Neural progenitor cell (in vitro differentiated cells): ENCODE data around the gene KCNK1. TPM values are rescaled to one million over a fixed set of nuclear protein-coding genes. Genes with fewer than 3 reads are reported as not detected.

ENCODE experiments used
- DNase-seq: peaks from one replicate; pipeline ENCODE4 v3.0.0-alpha.2; 2016; ENCODE audit warnings: low spot score
- H2AFZ ChIP-seq: fragments of 200-600 bp; sonication (generic); replicated peaks from 2 replicates; pipeline ENCODE4 v1.6.1; 2016; ENCODE audit warnings: antibody characterized with exemption
- H3F3A ChIP-seq: fragments of 200-600 bp; sonication (generic); 2 replicates; pipeline ENCODE4 v1.6.1; 2016; ENCODE audit warnings: antibody characterized with exemption, low read depth
- H3K27ac ChIP-seq: fragments of 200-600 bp; sonication (generic); 2 replicates; pipeline ENCODE4 v1.5.1; 2016; ENCODE audit warnings: mild to moderate bottlenecking
- H3K27me3 ChIP-seq: fragments of 200-600 bp; sonication (generic); 2 replicates; pipeline ENCODE4 v1.6.1; 2016; ENCODE audit warnings: mild to moderate bottlenecking, moderate library complexity
- H3K36me3 ChIP-seq: fragments of 200-600 bp; sonication (generic); 2 replicates; pipeline ENCODE4 v1.5.1; 2016
- H3K4me1 ChIP-seq: fragments of 200-600 bp; sonication (generic); 2 replicates; pipeline ENCODE4 v1.6.1; 2016; ENCODE audit warnings: mixed run types
- H3K4me2 ChIP-seq: fragments of 200-600 bp; sonication (generic); 2 replicates; pipeline ENCODE4 v1.6.1; 2016
- H3K4me3 ChIP-seq: fragments of 200-600 bp; sonication (generic); 2 replicates; pipeline ENCODE4 v1.5.1; 2016
- H3K79me2 ChIP-seq: fragments of 200-600 bp; sonication (generic); 2 replicates; pipeline ENCODE4 v1.6.1; 2016; ENCODE audit warnings: low read depth
- H3K9ac ChIP-seq: fragments of 200-600 bp; sonication (generic); 2 replicates; pipeline ENCODE4 v1.6.1; 2016
- H3K9me3 ChIP-seq: fragments of 200-600 bp; sonication (generic); 2 replicates; pipeline ENCODE4 v1.5.1; 2016; ENCODE audit warnings: low read depth
- H4K20me1 ChIP-seq: fragments of 200-600 bp; sonication (generic); 2 replicates; pipeline ENCODE4 v1.6.1; 2016; ENCODE audit warnings: low read depth
- H3K27ac Mint-ChIP-seq: 3 replicates; pipeline ENCODE4 v1.8.0; 2021; ENCODE audit warnings: mixed read lengths
- H3K27me3 Mint-ChIP-seq: 2 replicates; pipeline ENCODE4 v1.8.0; 2022; ENCODE audit warnings: low read depth, mild to moderate bottlenecking, inconsistent platforms, moderate library complexity, mixed read lengths; ENCODE audit not compliant: insufficient read depth
- H3K36me3 Mint-ChIP-seq: 3 replicates; pipeline ENCODE4 v1.8.0; 2021; ENCODE audit warnings: mixed read lengths
- H3K4me1 Mint-ChIP-seq: 3 replicates; pipeline ENCODE4 v1.8.0; 2021; ENCODE audit warnings: mixed read lengths
- H3K4me3 Mint-ChIP-seq: 3 replicates; pipeline ENCODE4 v1.8.0; 2021; ENCODE audit warnings: mild to moderate bottlenecking, moderate library complexity, mixed read lengths
- H3K9me3 Mint-ChIP-seq: 3 replicates; pipeline ENCODE4 v1.8.0; 2020; ENCODE audit warnings: mixed read lengths
- CTCF ChIP-seq: fragments of 200-600 bp; sonication (generic); IDR thresholded peaks from 2 replicates; pipeline ENCODE4 v1.5.1; 2017; ENCODE audit warnings: antibody characterized with exemption, mild to moderate bottlenecking
- EZH2 ChIP-seq: fragments of 200-600 bp; sonication (generic); IDR thresholded peaks from 2 replicates; pipeline ENCODE4 v1.6.1; 2017; ENCODE audit warnings: antibody characterized with exemption, mild to moderate bottlenecking, moderate library complexity
- EZH2phosphoT487 ChIP-seq: fragments of 200-600 bp; sonication (generic); IDR thresholded peaks from 2 replicates; pipeline ENCODE4 v1.6.1; 2017; ENCODE audit warnings: antibody characterized with exemption
- total RNA-seq: library from RNA; depleted of rRNA; stranded (reverse); fragments of >200 nt; gene quantifications from 2 replicates; pipeline ENCODE4 v1.2.3, GENCODE V29; 2015; ENCODE audit warnings: low replicate concordance

The KCNK1 gene
- total RNA-seq, 1 donor from 2014 or later = 0.11 TPM

DNA sequence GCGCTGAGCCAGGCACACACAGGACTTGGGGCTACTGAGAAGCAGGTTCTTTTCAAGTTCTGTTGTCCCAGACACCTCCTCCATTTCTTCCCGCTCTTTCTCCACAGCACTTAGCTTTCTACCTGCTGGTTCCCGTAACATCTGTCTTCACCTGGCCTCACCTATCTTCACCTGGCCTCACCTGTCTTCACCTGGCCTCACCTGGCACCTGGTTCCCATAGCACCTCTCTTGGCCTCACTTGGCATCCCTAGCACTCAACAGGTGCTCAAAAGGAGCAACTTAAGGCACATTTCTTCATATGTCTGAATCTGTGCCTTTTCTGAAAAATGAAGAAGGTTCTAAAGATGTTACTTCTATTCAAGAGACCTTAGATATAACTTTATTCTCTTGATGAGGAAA lies 10.4 kb downstream of the KCNK1 start:
- TF ChIP-seq CTCF = no peak
- no peak for TF ChIP-seq EZH2phosphoT487
- TF ChIP-seq EZH2 = no peak
- Histone ChIP-seq H3K9ac (no peak overlapping the region), H4K20me1 (no peaks in the 10 kb centered on the region), H3K79me2 (no peaks in the 10 kb centered on the region), H3K36me3 (no peaks in the 10 kb centered on the region), H3K27ac (no peak overlapping the region), H3K4me3 (no peak overlapping the region), H3K4me2 (no peak overlapping the region), H3K4me1 (no peaks in the 10 kb centered on the region), H3F3A (no peaks in the 10 kb centered on the region), H3K27me3 (no peaks in the 10 kb centered on the region), H2AFZ (no peak overlapping the region), H3K9me3 (no peaks in the 10 kb centered on the region)
- Mint-ChIP-seq H3K27me3 (no peaks in the 10 kb centered on the region), H3K36me3 (no peaks in the 10 kb centered on the region), H3K27ac (no peak overlapping the region), H3K4me3 (no peak overlapping the region), H3K9me3 (no peaks in the 10 kb centered on the region), H3K4me1 (no peaks in the 10 kb centered on the region)
- no peak for DNase-seq

DNA sequence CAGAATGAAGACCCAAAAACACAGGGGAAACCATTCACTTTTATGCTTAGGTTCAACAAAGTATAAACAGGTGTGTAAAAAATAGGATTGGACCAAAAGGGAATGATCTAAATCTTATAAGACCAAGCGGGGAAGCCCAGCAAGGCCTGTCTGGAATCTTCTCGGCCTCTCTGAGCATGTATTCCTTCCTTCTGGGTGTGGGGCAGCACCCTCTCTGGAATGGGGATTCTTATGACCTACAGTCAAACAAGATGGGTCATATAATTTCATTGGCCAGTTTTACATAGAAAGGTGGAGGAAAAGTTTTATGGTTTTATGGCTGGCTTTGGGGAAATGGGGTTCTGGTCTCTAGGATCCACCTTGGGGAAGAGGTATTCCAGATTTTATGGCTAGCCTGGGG lies 11.2 kb downstream of the KCNK1 start:
- no peak overlapping the region for H3K9ac ChIP-seq
- H3K27ac Mint-ChIP-seq = no peak overlapping the region

DNA sequence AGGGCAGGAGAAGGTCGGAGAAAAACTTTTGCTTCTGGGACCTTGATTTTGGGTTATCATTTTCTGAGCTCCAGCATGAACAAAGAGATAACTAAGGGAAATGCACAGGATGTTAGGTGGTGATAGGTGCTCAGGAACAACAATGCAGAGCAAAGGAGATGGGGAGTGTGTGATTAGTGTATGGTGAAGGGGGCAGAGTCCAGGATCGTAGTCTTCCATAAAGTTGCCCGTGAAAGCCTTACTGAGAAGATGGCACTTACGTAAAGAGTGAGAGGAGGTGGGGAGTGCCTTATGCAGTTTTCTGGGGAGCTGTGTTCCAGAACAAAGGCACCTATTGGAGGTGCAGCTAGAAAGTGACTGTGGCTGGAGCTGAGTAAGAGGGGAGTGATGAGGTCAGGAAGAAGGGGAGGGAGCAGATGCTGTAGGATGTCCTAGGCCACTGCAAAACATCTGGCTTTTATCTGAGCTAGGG lies 11.6 kb downstream of the KCNK1 start:
- Mint-ChIP-seq H3K9me3 (no peaks in the 10 kb centered on the region), H3K27ac (no peak overlapping the region), H3K4me1 (no peaks in the 10 kb centered on the region), H3K27me3 (no peaks in the 10 kb centered on the region), H3K36me3 (no peaks in the 10 kb centered on the region), H3K4me3 (no peak overlapping the region)
- no peaks in the 10 kb centered on the region for H3K4me1 ChIP-seq
- no peak overlapping the region for H3K9ac ChIP-seq
- no peak overlapping the region for H3K4me2 ChIP-seq
- H3K36me3 ChIP-seq = no peaks in the 10 kb centered on the region
- no peaks in the 10 kb centered on the region for H4K20me1 ChIP-seq
- H3F3A ChIP-seq = no peaks in the 10 kb centered on the region
- H3K27me3 ChIP-seq = no peaks in the 10 kb centered on the region
- no peak overlapping the region for H3K27ac ChIP-seq
- TF ChIP-seq EZH2phosphoT487 (no peak), CTCF (no peak), EZH2 (no peak)
- H2AFZ ChIP-seq = no peak overlapping the region
- no peak overlapping the region for H3K4me3 ChIP-seq
- no peak for DNase-seq
- no peaks in the 10 kb centered on the region for H3K79me2 ChIP-seq
- H3K9me3 ChIP-seq = no peaks in the 10 kb centered on the region

More for the DNA sequence above, 11.2 kb downstream of the KCNK1 start:
- H3K36me3 Mint-ChIP-seq = no peaks in the 10 kb centered on the region
- Histone ChIP-seq H4K20me1 (no peaks in the 10 kb centered on the region), H3K4me2 (no peak overlapping the region), H3K27ac (no peak overlapping the region), H3K36me3 (no peaks in the 10 kb centered on the region), H3K9me3 (no peaks in the 10 kb centered on the region), H3K4me3 (no peak overlapping the region), H3F3A (no peaks in the 10 kb centered on the region), H3K79me2 (no peaks in the 10 kb centered on the region), H2AFZ (no peak overlapping the region), H3K27me3 (no peaks in the 10 kb centered on the region), H3K4me1 (no peaks in the 10 kb centered on the region)
- TF ChIP-seq CTCF (no peak), EZH2phosphoT487 (no peak), EZH2 (no peak)
- H3K4me1 Mint-ChIP-seq = no peaks in the 10 kb centered on the region
- H3K9me3 Mint-ChIP-seq = no peaks in the 10 kb centered on the region
- no peak for DNase-seq
- no peak overlapping the region for H3K4me3 Mint-ChIP-seq
- no peaks in the 10 kb centered on the region for H3K27me3 Mint-ChIP-seq
